LNCAP (cell line): ENCODE data around the gene RASL10A.

Source experiments
- CTCF ChIP-seq: fragments of 450-650 bp; IDR thresholded peaks from 2 replicates; pipeline ENCODE4 v1.5.1; 2017; ENCODE audit warnings: mild to moderate bottlenecking

The RASL10A gene

GRCh38 chr22:29348956-29349355 is 33.5 kb upstream of the RASL10A start:
- no peak for TF ChIP-seq CTCF

GRCh38 chr22:29348041-29348440 is 32.5 kb upstream of the RASL10A start:
- TF ChIP-seq CTCF, result no peak

GRCh38 chr22:29346659-29347058 is 31.2 kb upstream of the RASL10A start:
- no peak for TF ChIP-seq CTCF

GRCh38 chr22:29345932-29346331 is 30.4 kb upstream of the RASL10A start:
- TF ChIP-seq CTCF, result no peak

GRCh38 chr22:29344137-29344536 is 28.6 kb upstream of the RASL10A start:
- TF ChIP-seq CTCF, result no peak

GRCh38 chr22:29343313-29343805 is 27.9 kb upstream of the RASL10A start:
- no peak for TF ChIP-seq CTCF

- no peak for TF ChIP-seq CTCF
Measured at GRCh38 chr22:29342577-29343312, 27.2 kb upstream of the RASL10A start.
